AG10803 (cell line): ENCODE data around the gene RDH14.

Source experiments
- DNase-seq: peaks from one replicate; pipeline ENCODE4 v3.0.0; 2010; ENCODE audit warnings: low read depth
- H3K4me3 ChIP-seq: 2 replicates; pipeline ENCODE4 v1.5.1; 2011; ENCODE audit warnings: mild to moderate bottlenecking, low read length, control low read depth
- CTCF ChIP-seq: conservative IDR thresholded peaks from 2 replicates; pipeline ENCODE4 v1.5.1; 2011; ENCODE audit warnings: mild to moderate bottlenecking, low read length, control low read depth, inconsistent platforms

The RDH14 gene

GRCh38 chr2:18526429-18526828, 34.0 kb downstream of the RDH14 start:
- peak; percentile 37 for DNase-seq
- no peak for TF ChIP-seq CTCF
- H3K4me3 ChIP-seq: no peak overlapping the region

GRCh38 chr2:18525852-18526251, 34.6 kb downstream of the RDH14 start:
- no peak overlapping the region for H3K4me3 ChIP-seq
- no peak for TF ChIP-seq CTCF
- DNase-seq: no peak

- no peak for DNase-seq
- no peak for TF ChIP-seq CTCF
- no peak overlapping the region for H3K4me3 ChIP-seq
Observed at GRCh38 chr2:18525236-18525635, 35.2 kb downstream of the RDH14 start.

- H3K4me3 ChIP-seq: no peak overlapping the region
- DNase-seq: peak; percentile 31
- TF ChIP-seq CTCF: no peak
Observed at GRCh38 chr2:18522484-18523146, 37.8 kb downstream of the RDH14 start.

GRCh38 chr2:18520451-18521425, 39.7 kb downstream of the RDH14 start:
- DNase-seq: peak; percentile 73
- TF ChIP-seq CTCF: peak; percentile 92
- H3K4me3 ChIP-seq: no peak overlapping the region

GRCh38 chr2:18519914-18520450, 40.5 kb downstream of the RDH14 start:
- no peak for TF ChIP-seq CTCF
- no peak overlapping the region for H3K4me3 ChIP-seq
- DNase-seq: no peak
